Fibroblast of villous mesenchyme (primary cell): ENCODE results near the gene FERMT3. TPM values are rescaled to one million over a fixed set of nuclear protein-coding genes. Genes with fewer than 3 reads are reported as not detected.

ENCODE experiments used
- DNase-seq: peaks from one replicate; pipeline ENCODE4 v3.0.0-alpha.2; 2010; ENCODE audit warnings: low read depth
- H3K4me3 ChIP-seq: 2 replicates; pipeline ENCODE4 v1.5.1; 2011; ENCODE audit warnings: low read depth, mild to moderate bottlenecking, low read length
- total RNA-seq: library from RNA; depleted of rRNA; stranded (reverse); fragments of >200 nt; gene quantifications from 2 replicates; pipeline ENCODE4 v1.2.3, GENCODE V29; 2012
- TF ChIP-seq, protein P1 (sequence below): IDR thresholded peaks from 2 replicates; pipeline ENCODE4 v1.5.1; 2012; ENCODE audit warnings: low read depth, mild to moderate bottlenecking, low read length; ENCODE audit not compliant: insufficient read depth

The FERMT3 gene
- total RNA-seq, 1 donor: 4.3 TPM

DNA sequence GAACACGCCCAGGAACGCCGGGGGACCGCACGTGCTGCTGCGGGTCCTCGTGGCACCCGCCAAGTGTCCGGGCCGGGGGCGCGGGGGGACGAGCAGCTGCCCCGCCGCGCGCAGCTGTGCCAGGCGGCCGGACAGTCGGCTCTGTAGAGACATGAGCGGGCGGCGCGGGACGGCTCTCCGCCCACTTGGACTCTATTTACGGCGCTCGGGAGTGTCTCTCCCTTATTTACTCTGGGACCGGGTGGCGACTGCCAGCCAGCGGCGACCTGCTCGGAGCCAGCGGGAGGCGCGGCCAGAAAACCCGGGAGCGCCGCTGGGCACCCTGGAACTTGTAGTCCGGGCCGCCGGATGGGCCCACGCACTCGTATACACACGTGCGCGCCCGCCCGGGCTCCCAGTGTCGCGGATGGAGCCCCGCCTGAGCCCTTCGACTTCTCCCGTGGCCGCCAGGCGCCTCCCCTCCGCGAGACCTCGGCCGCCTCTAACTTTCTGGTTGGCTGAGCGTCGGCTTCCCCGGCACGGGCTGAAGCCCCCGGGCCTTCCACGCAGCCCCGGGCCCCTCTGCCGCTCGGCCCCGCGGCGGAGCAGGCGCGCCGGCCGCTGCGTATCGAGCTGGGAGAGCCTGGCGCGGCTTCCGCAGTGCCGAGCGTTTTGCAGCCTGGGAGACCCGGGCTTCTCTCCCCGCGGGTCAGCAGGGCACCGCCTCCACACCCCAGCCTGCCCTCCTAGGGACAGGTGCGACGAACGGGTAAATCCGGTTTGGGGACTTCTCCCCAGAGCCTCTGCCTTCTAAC is 40.5 kb upstream of the FERMT3 start, which contains the start of gene MACROD1:
Gene MACROD1, minus strand, starts transcription at position 272 of the 794 bp plus-strand sequence. Its CDS starts 119 bp downstream, at position 153.
- peak within 1 kb of the TSS; percentile 70 for H3K4me3 ChIP-seq
- TF ChIP-seq, protein P1, sequence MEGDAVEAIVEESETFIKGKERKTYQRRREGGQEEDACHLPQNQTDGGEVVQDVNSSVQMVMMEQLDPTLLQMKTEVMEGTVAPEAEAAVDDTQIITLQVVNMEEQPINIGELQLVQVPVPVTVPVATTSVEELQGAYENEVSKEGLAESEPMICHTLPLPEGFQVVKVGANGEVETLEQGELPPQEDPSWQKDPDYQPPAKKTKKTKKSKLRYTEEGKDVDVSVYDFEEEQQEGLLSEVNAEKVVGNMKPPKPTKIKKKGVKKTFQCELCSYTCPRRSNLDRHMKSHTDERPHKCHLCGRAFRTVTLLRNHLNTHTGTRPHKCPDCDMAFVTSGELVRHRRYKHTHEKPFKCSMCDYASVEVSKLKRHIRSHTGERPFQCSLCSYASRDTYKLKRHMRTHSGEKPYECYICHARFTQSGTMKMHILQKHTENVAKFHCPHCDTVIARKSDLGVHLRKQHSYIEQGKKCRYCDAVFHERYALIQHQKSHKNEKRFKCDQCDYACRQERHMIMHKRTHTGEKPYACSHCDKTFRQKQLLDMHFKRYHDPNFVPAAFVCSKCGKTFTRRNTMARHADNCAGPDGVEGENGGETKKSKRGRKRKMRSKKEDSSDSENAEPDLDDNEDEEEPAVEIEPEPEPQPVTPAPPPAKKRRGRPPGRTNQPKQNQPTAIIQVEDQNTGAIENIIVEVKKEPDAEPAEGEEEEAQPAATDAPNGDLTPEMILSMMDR: no peak
- DNase-seq: peak; percentile 81

DNA sequence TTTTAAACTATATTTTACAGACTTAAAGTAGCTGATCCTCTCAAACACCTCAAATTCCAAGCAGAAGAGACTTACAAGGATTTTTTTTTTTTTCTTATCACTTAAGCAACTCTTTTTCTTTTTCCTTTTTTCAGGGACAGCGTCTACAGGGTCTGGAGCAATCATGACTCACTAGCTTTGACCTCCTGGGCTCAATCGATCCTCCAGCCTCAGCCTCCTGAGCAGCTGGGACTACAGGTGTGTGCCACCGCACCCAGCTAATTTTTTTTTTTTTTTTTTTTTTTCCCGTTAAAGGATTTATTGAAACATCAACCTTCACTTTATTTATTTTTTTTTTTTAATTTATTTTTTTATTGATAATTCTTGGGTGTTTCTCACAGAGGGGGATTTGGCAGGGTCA is 36.1 kb upstream of the FERMT3 start:
- no peak overlapping the region for H3K4me3 ChIP-seq
- TF ChIP-seq, protein P1: no peak
- DNase-seq: no peak

DNA sequence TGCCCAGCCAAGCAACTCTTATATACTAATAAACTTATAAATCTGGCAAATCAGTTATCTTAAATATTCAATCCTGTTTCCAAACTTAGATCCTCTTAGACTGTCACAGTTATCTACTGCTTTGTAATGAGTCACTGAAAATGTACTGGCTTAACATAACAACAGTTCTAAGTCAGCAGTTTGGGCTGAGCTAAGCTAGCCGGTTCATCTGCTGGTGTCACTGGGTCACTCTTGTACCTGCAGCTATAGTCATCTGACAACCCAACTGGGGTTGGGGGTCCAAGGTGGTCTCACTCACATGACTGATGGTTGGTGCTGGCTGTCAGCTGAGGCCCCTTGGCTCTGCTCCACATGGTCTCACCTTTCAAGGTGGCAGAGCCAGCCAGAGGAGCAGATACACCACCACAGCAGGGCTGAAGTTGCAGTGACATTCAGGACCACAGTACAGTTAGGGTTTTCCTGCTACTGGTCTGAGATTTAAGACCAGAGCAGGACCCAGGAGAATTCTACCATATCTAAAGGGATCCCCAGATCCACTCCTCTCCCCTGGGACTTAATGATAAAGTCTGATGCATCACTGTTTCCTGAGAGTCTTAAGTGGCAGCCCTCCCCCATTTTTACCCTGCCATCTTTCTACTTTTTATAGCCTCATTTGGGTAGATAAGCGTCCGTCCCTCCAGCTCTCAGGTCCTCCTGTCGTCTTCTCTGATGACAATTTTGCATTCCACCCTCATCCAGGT is 32.7 kb upstream of the FERMT3 start:
- TF ChIP-seq, protein P1: no peak
- H3K4me3 ChIP-seq: no peak overlapping the region
- no peak for DNase-seq

DNA sequence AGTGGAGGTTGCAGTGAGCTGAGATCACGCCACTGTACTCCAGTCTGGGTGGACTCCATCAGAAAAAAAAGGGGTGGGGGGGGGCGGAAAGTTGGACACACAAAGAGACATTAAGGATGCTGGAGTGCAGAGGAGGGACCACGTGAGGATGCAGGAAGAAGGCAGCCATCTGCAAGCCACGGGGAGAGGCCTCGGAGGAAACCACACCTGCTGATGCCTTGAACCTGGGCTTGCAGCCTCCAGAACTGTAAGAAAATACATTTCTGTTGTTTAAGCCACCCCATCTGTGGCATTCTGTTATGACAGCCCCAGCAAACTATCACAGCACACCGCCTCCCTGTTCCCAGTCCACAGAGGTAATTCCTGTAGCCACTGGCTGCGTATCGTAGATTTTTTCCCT is 29.8 kb upstream of the FERMT3 start:
- TF ChIP-seq, protein P1: no peak
- H3K4me3 ChIP-seq: no peak overlapping the region
- no peak for DNase-seq

DNA sequence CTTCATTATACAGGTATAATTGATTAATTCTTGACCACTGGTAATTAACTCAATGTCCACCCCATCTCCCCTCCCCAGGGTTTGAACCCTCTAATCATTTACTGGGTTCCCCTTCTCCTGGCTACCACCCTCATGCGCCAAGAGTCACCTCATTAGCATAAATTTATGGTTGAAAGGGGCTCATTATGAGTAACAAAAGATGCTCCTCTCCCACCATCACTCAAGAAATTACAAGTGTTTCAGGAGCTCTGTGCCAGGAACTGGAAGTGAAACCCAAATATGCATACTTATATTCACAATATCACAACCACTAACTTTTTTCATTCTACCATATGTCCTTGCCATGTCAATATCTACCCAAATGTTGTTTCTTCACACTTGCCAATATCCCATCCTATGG is 28.3 kb upstream of the FERMT3 start:
- no peak for DNase-seq

DNA sequence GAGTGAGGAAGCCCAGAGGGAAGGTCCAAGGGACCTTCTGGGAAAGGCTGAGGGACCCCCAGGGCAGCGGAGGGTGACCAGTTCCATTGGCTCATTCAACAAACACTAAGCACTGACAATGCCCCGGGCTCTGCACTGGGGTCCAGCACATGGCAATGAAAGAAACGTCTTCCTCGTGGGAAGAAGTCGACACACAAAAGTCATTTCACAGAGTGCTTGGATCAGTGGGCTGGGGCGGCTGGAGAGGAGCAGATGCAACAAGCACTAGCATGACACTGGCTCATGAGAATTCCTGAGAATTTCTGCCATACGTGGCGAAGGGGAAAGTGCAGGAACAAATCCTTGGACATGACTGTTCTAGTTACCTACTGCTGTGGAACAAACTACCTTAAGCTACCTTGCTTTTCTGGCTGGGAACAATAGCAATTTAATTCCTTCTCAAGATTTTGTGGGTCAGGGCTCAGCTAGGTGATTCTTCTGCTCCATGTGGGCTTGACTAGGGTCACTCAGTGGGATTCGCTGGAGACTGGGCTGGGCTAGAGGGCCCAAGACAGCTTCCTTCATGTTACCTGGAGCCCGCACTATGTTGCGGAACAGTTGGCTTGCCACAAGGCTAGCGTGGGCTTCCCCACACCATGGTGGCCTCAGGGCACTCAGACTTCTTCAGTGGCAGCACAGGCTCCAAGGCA is 27.4 kb upstream of the FERMT3 start:
- TF ChIP-seq, protein P1: no peak
- DNase-seq: no peak
- no peak overlapping the region for H3K4me3 ChIP-seq

More for the DNA sequence above, 28.3 kb upstream of the FERMT3 start:
- TF ChIP-seq, protein P1: no peak
- H3K4me3 ChIP-seq: no peak overlapping the region
